ENCODE data around the gene SSC5D. TPM values are rescaled to one million over a fixed set of nuclear protein-coding genes. Genes with fewer than 3 reads are reported as not detected.

SSC5D gene
- total RNA-seq, 2 experiments from 2014 or later = 0.42 to 1.3 TPM

- ATAC-seq (ENCODE audit: poor library complexity) = no peak
- no peaks in the 10 kb centered on the region for H3K36me3 ChIP-seq (ENCODE audit: insufficient read depth, low read length)
- DNase-seq = no peak
- H3K4me1 ChIP-seq (ENCODE audit: insufficient read depth, low read length) = no peaks in the 10 kb centered on the region
- POLR2A ChIA-PET = no interaction called here
- CTCF ChIA-PET = no interaction called here
- Mint-ChIP-seq H3K4me3 (no peak within 1 kb of the TSS), H3K27ac (no peak within 1 kb of the TSS), H3K9me3 (no peaks in the 10 kb centered on the region), H3K4me1 (ENCODE audit: low read depth) (no peaks in the 10 kb centered on the region), H3K36me3 (ENCODE audit: low read depth) (no peaks in the 10 kb centered on the region), H3K27me3 (no peaks in the 10 kb centered on the region)
- no peak within 1 kb of the TSS for H3K27ac ChIP-seq (ENCODE audit: low read depth in 1 of 2, low read length in 2 of 2)
- H3K9me3 ChIP-seq (ENCODE audit: control insufficient read depth in 1 of 2, insufficient read depth in 1 of 2, low read length in 2 of 2) = no peaks in the 10 kb centered on the region
- intact Hi-C loops (cut with DNase I, micrococcal nuclease) = no loop called here
- TF ChIP-seq CTCF (IDR thresholded peaks at IDR 0.05) = no peak
- H3K4me3 ChIP-seq (ENCODE audit: low read length) = no peak within 1 kb of the TSS
- H3K27me3 ChIP-seq (ENCODE audit: control insufficient read depth in 1 of 2, insufficient read depth in 2 of 2, low read length in 2 of 2) = no peaks in the 10 kb centered on the region
Measured at GRCh38 chr19:55536951-55537740, 48.9 kb downstream of the SSC5D start, which contains the start of gene SBK2. TSS of gene SBK2 (minus strand) at chr19:55537133. CDS start at chr19:55536294, 839 bp downstream.

GRCh38 chr19:55537741-55538111 is 49.5 kb downstream of the SSC5D start:
- no peak overlapping the region for H3K27ac Mint-ChIP-seq
- ChIA-PET POLR2A (no interaction called here), CTCF (no interaction called here)
- no peaks in the 10 kb centered on the region for H3K9me3 ChIP-seq (ENCODE audit: control insufficient read depth in 1 of 2, insufficient read depth in 1 of 2, low read length in 2 of 2)
- no peaks in the 10 kb centered on the region for H3K27me3 ChIP-seq (ENCODE audit: control insufficient read depth in 1 of 2, insufficient read depth in 2 of 2, low read length in 2 of 2)
- no peaks in the 10 kb centered on the region for H3K9me3 Mint-ChIP-seq
- no peaks in the 10 kb centered on the region for H3K36me3 ChIP-seq (ENCODE audit: insufficient read depth, low read length)
- H3K27me3 Mint-ChIP-seq = no peaks in the 10 kb centered on the region
- no peak for TF ChIP-seq CTCF (IDR thresholded peaks at IDR 0.05)
- no peaks in the 10 kb centered on the region for H3K36me3 Mint-ChIP-seq (ENCODE audit: low read depth)
- intact Hi-C loops (cut with DNase I, micrococcal nuclease) = no loop called here
- no peak overlapping the region for H3K4me3 ChIP-seq (ENCODE audit: low read length)
- H3K4me1 Mint-ChIP-seq (ENCODE audit: low read depth) = no peaks in the 10 kb centered on the region
- DNase-seq (no peak), ATAC-seq (ENCODE audit: poor library complexity) (no peak)
- H3K27ac ChIP-seq (ENCODE audit: low read depth in 1 of 2, low read length in 2 of 2) = no peak overlapping the region
- no peaks in the 10 kb centered on the region for H3K4me1 ChIP-seq (ENCODE audit: insufficient read depth, low read length)
- no peak overlapping the region for H3K4me3 Mint-ChIP-seq

GRCh38 chr19:55538132-55538531 is 49.9 kb downstream of the SSC5D start:
- TF ChIP-seq CTCF (IDR thresholded peaks at IDR 0.05) = no peak
- ChIA-PET POLR2A (no interaction called here), CTCF (no interaction called here)
- ATAC-seq (ENCODE audit: poor library complexity) (no peak), DNase-seq (no peak)
- Histone ChIP-seq H3K36me3 (ENCODE audit: insufficient read depth, low read length) (no peaks in the 10 kb centered on the region), H3K4me3 (ENCODE audit: low read length) (no peak overlapping the region), H3K27ac (ENCODE audit: low read depth in 1 of 2, low read length in 2 of 2) (no peak overlapping the region), H3K27me3 (ENCODE audit: control insufficient read depth in 1 of 2, insufficient read depth in 2 of 2, low read length in 2 of 2) (no peaks in the 10 kb centered on the region), H3K9me3 (ENCODE audit: control insufficient read depth in 1 of 2, insufficient read depth in 1 of 2, low read length in 2 of 2) (no peaks in the 10 kb centered on the region), H3K4me1 (ENCODE audit: insufficient read depth, low read length) (no peaks in the 10 kb centered on the region)
- no peaks in the 10 kb centered on the region for H3K36me3 Mint-ChIP-seq (ENCODE audit: low read depth)
- H3K27ac Mint-ChIP-seq = no peak overlapping the region
- no peak overlapping the region for H3K4me3 Mint-ChIP-seq
- H3K9me3 Mint-ChIP-seq = no peaks in the 10 kb centered on the region
- no peaks in the 10 kb centered on the region for H3K4me1 Mint-ChIP-seq (ENCODE audit: low read depth)
- no peaks in the 10 kb centered on the region for H3K27me3 Mint-ChIP-seq
- intact Hi-C loops (cut with DNase I, micrococcal nuclease) = no loop called here

All from CD4-positive, alpha-beta T cell (primary cell).